Activated CD8-positive, alpha-beta memory T cell treated with anti-CD3 and anti-CD28 coated beads, Interleukin-2, amount 10 ng/mL, durations not matched to agents 7 days and 5 days (primary cell): Measurements from ENCODE around the gene DIAPH2. TPM values are rescaled to one million over a fixed set of nuclear protein-coding genes. Genes with fewer than 3 reads are reported as not detected.

Experiments used
- ATAC-seq: fragments of 150-1000 bp; cut with Tn5 transposase; one replicate; pipeline ENCODE4 v1.10.0; 2021; ENCODE audit warnings: moderate library complexity
- CTCF ChIA-PET: fragments of 350-600 bp; sonication (Branson Sonifier 250); formaldehyde crosslinking; loops from one replicate; lab custom pipeline; 2021; ENCODE audit warnings: antibody characterized with exemption; lab: Charles Lee
- DNase-seq: peaks from one replicate; pipeline ENCODE4 v3.0.0-alpha.2; 2020
- H3K27ac Mint-ChIP-seq: one replicate; pipeline ENCODE4 v1.8.0; 2021; ENCODE audit warnings: mild to moderate bottlenecking, mixed read lengths
- H3K27me3 Mint-ChIP-seq: one replicate; pipeline ENCODE4 v1.8.0; 2021; ENCODE audit warnings: mixed read lengths
- H3K36me3 Mint-ChIP-seq: one replicate; pipeline ENCODE4 v1.8.0; 2021; ENCODE audit warnings: mild to moderate bottlenecking, mixed read lengths
- H3K4me1 Mint-ChIP-seq: one replicate; pipeline ENCODE4 v1.8.0; 2021; ENCODE audit warnings: mixed read lengths
- H3K4me3 Mint-ChIP-seq: one replicate; pipeline ENCODE4 v1.8.0; 2021; ENCODE audit warnings: mild to moderate bottlenecking, moderate library complexity, mixed read lengths
- H3K9me3 Mint-ChIP-seq: one replicate; pipeline ENCODE4 v1.8.0; 2022; ENCODE audit warnings: low read depth, mixed read lengths
- total RNA-seq, 2 experiments: library from RNA; stranded (reverse); gene quantifications; one replicate each; pipeline ENCODE4 v1.2.3, GENCODE V29; 2021

DIAPH2 gene
- total RNA-seq, 2 experiments from 2014 or later, result 7.9 to 14.4 TPM

DNA sequence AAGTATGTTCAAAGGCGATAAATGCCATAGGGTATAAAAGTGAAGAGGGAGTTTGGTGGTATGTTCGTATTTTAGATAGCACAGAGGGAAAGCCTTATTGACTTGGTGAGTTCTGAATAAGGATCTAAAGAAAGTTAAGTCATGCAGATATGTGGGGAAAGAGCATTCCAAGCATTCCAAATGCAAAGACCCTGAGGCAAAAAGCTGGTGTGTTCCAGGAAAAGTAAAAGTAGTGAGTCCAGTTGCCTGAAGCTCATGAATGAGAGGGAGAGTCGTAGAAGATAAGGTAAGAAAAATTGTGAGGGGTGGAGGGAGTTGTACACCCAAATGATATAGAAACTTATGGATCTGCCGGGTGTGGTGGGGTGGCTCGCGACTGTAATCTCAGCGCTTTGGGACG lies 625.7 kb downstream of the DIAPH2 start:
- no peak overlapping the region for H3K4me3 Mint-ChIP-seq
- CTCF ChIA-PET, result no interaction called here

DNA sequence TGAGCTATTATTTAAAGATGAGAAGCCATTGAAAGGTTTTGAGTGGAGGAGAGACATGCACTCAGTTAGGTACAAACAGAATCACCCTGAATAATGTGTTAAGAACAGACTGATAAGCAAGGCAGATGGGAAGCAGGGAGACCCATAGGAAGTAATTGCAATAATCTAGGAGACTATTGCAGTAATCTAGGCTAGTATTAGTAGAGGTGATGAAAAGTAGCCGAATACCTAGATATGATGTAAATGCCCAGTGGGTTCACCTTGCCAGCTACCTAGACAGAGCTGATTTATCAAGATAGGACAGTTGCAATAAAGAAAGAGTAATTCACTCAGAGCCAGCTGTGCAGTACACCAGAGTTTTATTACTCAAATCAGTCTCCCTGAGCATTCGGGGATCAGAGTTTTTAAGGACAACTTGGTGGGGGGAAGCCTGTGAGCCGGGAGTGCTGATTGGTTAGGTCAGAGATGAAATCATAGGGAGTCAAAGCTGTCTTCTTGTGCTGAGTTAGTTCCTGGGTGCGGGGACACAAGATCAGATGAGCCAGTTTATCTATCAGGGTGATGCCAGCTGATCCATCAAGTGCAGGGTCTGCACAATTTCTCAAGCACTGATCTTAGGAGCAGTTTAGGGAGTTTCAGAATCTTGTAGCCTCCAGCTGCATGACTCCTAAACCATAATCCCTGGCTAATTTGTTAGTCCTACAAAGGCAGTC lies 626.6 kb downstream of the DIAPH2 start:
- no peak for ATAC-seq
- CTCF ChIA-PET, result no interaction called here
- Mint-ChIP-seq H3K4me1 (no peaks in the 10 kb centered on the region), H3K4me3 (no peak overlapping the region), H3K9me3 (no peaks in the 10 kb centered on the region), H3K27me3 (no peaks in the 10 kb centered on the region), H3K27ac (no peak overlapping the region), H3K36me3 (no peaks in the 10 kb centered on the region)
- no peak for DNase-seq

More for the DNA sequence above, 625.7 kb downstream of the DIAPH2 start:
- no peaks in the 10 kb centered on the region for H3K9me3 Mint-ChIP-seq
- H3K4me1 Mint-ChIP-seq, result no peaks in the 10 kb centered on the region
- no peaks in the 10 kb centered on the region for H3K27me3 Mint-ChIP-seq
- ATAC-seq, result no peak
- no peak for DNase-seq
- no peak overlapping the region for H3K27ac Mint-ChIP-seq
- no peaks in the 10 kb centered on the region for H3K36me3 Mint-ChIP-seq

DNA sequence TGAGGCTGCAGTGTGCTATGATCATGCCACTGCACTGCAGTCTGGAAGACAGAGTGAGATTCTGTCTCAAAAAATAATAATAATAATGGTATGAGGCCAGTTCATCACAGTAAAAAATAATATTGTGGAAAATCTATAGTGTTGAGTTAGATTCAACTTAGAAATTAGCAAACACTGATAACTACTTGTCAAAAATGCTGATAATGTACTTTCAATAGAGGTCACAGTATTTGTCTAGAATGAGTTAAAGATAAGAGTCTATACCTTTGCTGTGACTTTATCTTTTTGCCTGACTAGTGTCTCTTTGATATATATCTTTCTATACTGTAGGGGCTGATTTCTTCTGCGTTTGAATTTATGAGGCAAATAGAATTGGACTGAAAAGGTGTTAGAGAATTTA lies 629.7 kb downstream of the DIAPH2 start:
- no peaks in the 10 kb centered on the region for H3K9me3 Mint-ChIP-seq
- CTCF ChIA-PET, result no interaction called here
- H3K4me3 Mint-ChIP-seq, result no peak overlapping the region
- DNase-seq (no peak), ATAC-seq (no peak)
- H3K27me3 Mint-ChIP-seq, result no peaks in the 10 kb centered on the region
- H3K36me3 Mint-ChIP-seq, result no peaks in the 10 kb centered on the region
- no peaks in the 10 kb centered on the region for H3K4me1 Mint-ChIP-seq
- no peak overlapping the region for H3K27ac Mint-ChIP-seq

DNA sequence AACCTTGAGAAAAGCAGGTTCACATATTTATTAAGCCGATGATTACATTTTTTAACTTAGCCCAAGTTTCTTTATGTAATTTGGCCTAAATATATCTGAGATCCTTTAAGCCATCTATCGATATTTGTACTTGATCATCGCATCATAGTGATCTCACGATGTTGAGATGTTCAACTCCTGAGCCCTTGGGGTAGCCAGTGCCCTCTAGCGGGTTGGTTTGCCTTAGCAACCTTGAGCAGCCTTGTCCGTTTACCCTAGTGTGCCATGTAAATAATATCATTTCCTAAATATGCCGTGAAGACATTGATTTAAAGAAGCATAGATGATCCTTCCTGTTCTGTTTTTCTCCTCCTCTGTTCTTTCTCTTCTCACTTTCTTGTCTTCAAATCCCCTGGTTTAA lies 631.3 kb downstream of the DIAPH2 start:
- Mint-ChIP-seq H3K27ac (no peak overlapping the region), H3K27me3 (no peaks in the 10 kb centered on the region), H3K4me1 (no peaks in the 10 kb centered on the region), H3K9me3 (no peaks in the 10 kb centered on the region), H3K36me3 (no peaks in the 10 kb centered on the region), H3K4me3 (no peak overlapping the region)
- ATAC-seq (no peak), DNase-seq (no peak)
- CTCF ChIA-PET, result no interaction called here

DNA sequence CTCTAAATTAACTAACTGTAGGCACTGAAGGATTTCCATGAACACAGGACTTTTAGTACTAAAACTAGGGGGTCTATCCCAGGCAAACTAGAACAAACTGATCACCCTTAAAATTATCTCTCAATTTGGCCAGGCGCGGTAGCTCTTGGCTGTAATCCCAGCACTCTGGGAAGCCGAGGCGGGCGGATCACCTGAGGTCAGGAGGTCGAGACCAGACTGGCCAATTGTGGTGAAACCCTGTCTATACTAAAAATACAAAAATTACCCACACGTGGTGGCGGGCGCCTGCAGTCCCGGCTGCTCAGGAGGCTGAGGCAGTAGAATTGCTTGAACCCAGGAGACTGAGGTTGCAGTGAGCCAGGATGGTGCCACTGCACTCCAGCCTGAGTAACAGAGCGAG lies 635.7 kb downstream of the DIAPH2 start:
- CTCF ChIA-PET, result no interaction called here
- Mint-ChIP-seq H3K4me3 (no peak overlapping the region), H3K4me1 (no peaks in the 10 kb centered on the region), H3K9me3 (no peaks in the 10 kb centered on the region), H3K27ac (no peak overlapping the region), H3K27me3 (no peaks in the 10 kb centered on the region), H3K36me3 (no peaks in the 10 kb centered on the region)
- no peak for DNase-seq
- ATAC-seq, result no peak

DNA sequence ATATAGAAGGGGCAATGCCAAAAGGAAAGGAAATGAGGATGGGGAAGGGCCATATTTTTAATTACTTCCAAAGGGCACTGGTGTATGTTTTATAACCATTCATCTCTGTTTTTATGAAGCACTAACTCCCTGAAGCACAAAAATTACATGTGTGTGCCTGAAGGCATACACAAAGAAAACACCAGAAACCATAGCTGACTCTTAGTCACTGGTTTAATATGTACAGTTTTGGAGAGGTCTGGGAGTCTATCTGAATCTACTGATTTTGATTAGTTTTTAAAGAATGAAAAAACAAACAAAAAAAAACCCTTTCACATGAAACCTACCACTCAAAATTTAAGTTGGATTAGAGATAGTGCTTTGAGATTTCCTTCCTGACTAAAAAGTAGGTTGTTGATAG lies 637.8 kb downstream of the DIAPH2 start:
- no peaks in the 10 kb centered on the region for H3K27me3 Mint-ChIP-seq
- no peak overlapping the region for H3K27ac Mint-ChIP-seq
- no peak for DNase-seq
- no peak overlapping the region for H3K4me3 Mint-ChIP-seq
- H3K36me3 Mint-ChIP-seq, result no peaks in the 10 kb centered on the region
- no peaks in the 10 kb centered on the region for H3K9me3 Mint-ChIP-seq
- CTCF ChIA-PET, result no interaction called here
- ATAC-seq, result no peak
- H3K4me1 Mint-ChIP-seq, result peaks cover 6% of the 10 kb centered on the region

DNA sequence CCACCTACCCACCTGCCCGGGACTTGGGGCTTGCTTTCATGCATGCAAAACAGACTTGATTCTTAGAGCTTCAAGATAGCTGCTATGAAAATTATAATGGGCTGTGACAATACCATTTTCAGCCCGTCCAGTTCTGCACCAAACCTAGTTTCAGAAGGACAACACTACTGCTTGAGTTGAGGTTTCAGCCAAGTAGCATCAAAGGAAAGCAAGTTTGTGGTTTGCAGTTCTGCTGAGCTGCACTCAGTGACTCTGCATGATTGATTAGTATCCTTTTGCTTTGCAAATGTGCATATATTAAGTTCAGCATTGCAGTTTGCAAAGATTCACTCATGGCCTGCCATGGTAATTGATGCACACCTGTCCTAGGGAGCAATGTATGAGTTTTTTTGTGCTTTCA lies 641.8 kb downstream of the DIAPH2 start:
- DNase-seq (no peak), ATAC-seq (no peak)
- H3K27ac Mint-ChIP-seq, result no peak overlapping the region
- H3K36me3 Mint-ChIP-seq, result no peaks in the 10 kb centered on the region
- H3K9me3 Mint-ChIP-seq, result no peaks in the 10 kb centered on the region
- H3K4me1 Mint-ChIP-seq, result peaks cover 6% of the 10 kb centered on the region
- no peak overlapping the region for H3K4me3 Mint-ChIP-seq
- CTCF ChIA-PET, result interaction anchor here (0.6 kb wide), 1 partner anchor 10 kb away, joined by 3 read pairs; no protein-coding TSS in a partner anchor
- H3K27me3 Mint-ChIP-seq, result no peaks in the 10 kb centered on the region

DNA sequence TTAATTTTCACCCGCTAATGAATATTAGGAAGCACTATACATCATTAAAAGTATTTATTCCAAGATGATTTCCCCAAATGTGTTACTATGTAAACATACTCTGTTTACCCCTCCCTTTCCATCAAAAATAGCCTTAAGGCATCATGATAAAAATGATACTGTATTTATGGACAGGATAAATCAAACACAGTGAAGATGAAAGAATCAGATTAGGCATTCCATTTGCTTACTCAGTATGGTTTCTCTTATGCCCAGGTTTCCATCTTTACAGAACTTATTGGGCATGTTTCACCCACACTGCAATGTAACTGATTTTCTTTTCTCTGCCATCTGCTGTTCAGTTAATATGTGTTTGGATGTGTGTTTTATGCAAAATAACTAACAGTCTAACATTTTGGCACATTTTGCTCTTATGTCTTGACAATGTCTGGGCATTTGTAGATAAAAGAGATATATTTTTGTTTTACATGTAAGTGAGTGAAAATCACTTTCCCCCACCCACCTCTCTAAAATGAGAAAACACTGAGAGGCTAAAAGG lies 644.3 kb downstream of the DIAPH2 start:
- H3K27me3 Mint-ChIP-seq, result no peaks in the 10 kb centered on the region
- no peak for ATAC-seq
- H3K9me3 Mint-ChIP-seq, result no peaks in the 10 kb centered on the region
- no peak overlapping the region for H3K4me3 Mint-ChIP-seq
- H3K36me3 Mint-ChIP-seq, result no peaks in the 10 kb centered on the region
- no peak for DNase-seq
- no peak overlapping the region for H3K27ac Mint-ChIP-seq
- CTCF ChIA-PET, result no interaction called here
- peaks cover 6% of the 10 kb centered on the region for H3K4me1 Mint-ChIP-seq

DNA sequence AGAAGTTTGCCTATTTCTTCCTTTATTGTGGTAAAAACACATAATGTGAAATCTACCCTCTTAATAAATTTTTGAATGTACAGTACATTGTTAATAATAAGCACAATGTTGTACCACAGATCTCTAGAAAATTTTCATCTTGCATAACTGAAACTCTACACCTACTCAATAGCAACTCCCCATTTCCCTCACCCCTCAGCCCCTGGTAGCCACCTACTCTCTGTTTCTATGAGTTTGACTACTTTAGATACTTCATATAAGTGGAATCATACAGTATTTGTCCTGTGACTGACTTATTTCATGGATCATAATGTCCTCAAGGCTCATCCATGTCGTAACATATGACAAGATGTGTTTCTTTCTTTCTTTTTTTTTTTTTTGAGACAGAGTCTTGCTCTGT lies 645.5 kb downstream of the DIAPH2 start:
- no peak overlapping the region for H3K4me3 Mint-ChIP-seq
- no peak for ATAC-seq
- peaks cover 6% of the 10 kb centered on the region for H3K4me1 Mint-ChIP-seq

DNA sequence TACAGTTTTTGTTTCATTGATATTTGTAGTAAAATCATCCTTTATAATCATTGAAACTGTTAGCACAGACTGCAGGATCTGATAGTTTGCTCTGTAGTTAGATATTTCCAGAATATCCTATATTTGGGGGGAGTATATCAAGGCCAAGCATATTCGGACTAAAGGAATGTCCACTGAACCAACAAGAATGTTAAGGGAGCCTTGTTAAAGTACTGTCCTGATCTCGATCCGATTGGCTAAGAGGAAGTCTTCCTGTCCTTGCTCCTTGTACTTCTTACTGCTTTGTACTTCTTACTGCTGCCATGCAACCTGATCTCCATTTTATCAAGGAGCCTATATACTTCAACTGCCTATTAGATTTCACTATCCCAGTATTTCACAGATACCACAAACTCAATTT lies 648.3 kb downstream of the DIAPH2 start:
- CTCF ChIA-PET, result no interaction called here
- DNase-seq (no peak), ATAC-seq (no peak)
- H3K4me1 Mint-ChIP-seq, result no peaks in the 10 kb centered on the region
- no peaks in the 10 kb centered on the region for H3K27me3 Mint-ChIP-seq
- H3K36me3 Mint-ChIP-seq, result no peaks in the 10 kb centered on the region
- no peak overlapping the region for H3K4me3 Mint-ChIP-seq
- no peaks in the 10 kb centered on the region for H3K9me3 Mint-ChIP-seq
- no peak overlapping the region for H3K27ac Mint-ChIP-seq

More for the DNA sequence above, 645.5 kb downstream of the DIAPH2 start:
- no peaks in the 10 kb centered on the region for H3K27me3 Mint-ChIP-seq
- no peaks in the 10 kb centered on the region for H3K9me3 Mint-ChIP-seq
- H3K36me3 Mint-ChIP-seq, result no peaks in the 10 kb centered on the region
- no peak for DNase-seq
- no peak overlapping the region for H3K27ac Mint-ChIP-seq
- CTCF ChIA-PET, result no interaction called here

DNA sequence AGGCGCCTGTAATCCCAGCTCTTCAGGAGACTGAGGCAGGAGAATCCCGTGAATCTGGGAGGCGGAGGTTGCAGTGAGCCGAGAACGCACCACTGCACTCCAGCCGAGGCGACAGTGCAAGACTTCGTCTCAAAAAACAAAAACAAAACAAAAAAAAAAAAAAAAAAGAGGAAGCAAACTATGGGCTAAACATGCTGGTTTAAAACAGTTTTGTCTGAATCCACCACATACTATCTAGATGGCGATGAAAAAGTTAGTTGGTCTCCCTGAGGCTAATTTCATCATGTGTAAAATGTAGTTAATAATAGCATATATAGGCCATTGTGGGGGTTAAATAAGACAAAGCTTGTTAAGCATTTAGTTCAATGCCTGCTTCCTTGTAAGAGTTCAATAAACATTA lies 650.2 kb downstream of the DIAPH2 start:
- H3K27ac Mint-ChIP-seq, result no peak overlapping the region
- no peaks in the 10 kb centered on the region for H3K4me1 Mint-ChIP-seq
- H3K27me3 Mint-ChIP-seq, result no peaks in the 10 kb centered on the region
- H3K4me3 Mint-ChIP-seq, result no peak overlapping the region
- ATAC-seq (no peak), DNase-seq (no peak)
- no peaks in the 10 kb centered on the region for H3K36me3 Mint-ChIP-seq
- H3K9me3 Mint-ChIP-seq, result no peaks in the 10 kb centered on the region
- CTCF ChIA-PET, result no interaction called here

DNA sequence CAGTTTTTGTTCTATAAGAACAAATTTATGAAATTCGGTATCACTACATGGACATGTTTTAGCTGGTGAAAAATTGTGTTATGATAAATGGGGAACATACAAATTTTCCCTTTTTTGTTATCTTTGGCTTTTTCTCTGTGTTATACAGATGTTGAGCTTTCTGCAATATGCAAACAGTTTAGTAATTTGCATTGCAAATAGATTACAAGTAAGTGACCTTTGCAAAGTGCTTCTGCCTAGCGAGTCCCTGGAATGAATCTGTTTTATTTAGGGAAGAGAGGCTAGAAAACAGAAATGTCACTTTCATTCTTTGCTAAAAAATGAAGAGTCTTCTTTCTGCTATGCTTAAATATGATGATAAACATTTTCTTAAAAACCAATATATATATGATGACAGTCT lies 660.1 kb downstream of the DIAPH2 start:
- H3K36me3 Mint-ChIP-seq, result no peaks in the 10 kb centered on the region
- no peak overlapping the region for H3K27ac Mint-ChIP-seq
- H3K4me1 Mint-ChIP-seq, result no peaks in the 10 kb centered on the region
- no peaks in the 10 kb centered on the region for H3K27me3 Mint-ChIP-seq
- ATAC-seq, result no peak
- H3K9me3 Mint-ChIP-seq, result no peaks in the 10 kb centered on the region
- DNase-seq, result no peak
- CTCF ChIA-PET, result no interaction called here
- H3K4me3 Mint-ChIP-seq, result no peak overlapping the region

DNA sequence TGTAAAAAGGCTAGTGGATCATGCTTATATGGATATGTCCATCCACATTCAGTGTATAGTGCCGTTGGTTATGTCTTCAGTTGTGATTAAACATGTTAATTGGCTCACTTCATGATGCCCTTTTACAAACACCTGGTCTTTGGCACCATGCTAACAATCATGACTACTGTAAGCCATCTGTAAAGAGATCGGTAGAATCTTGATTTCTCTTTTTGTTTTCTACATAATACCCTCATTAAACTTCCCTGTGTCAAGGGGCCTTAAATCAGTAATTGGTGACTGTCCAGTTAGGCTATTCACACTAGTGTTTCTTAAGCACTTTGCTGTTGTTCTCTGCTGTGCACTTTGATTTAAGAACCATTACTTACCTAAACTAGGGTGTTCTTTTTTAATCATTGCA lies 674.3 kb downstream of the DIAPH2 start:
- no peaks in the 10 kb centered on the region for H3K27me3 Mint-ChIP-seq

DNA sequence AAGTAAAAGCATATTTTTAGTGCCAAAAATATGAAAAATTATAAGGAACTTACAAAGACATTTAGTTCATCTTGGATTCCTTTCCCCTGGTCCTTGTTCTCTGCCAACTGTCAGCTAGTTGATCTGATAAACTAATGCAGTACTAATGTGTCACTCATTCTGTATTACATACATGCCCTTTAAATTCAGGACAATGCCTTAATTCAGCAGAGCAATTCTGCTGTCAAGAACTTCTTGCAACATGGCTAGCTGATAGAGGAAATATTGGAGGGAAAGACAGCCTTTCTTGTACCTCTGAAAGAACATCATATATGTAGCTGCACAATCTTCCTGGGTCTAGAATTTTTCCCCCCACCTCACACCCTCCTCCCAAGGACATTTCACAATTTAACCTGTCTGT lies 679.2 kb downstream of the DIAPH2 start:
- Mint-ChIP-seq H3K36me3 (peaks cover 1% of the 10 kb centered on the region), H3K4me3 (no peak overlapping the region), H3K9me3 (no peaks in the 10 kb centered on the region), H3K27me3 (no peaks in the 10 kb centered on the region), H3K4me1 (no peaks in the 10 kb centered on the region), H3K27ac (no peak overlapping the region)
- no peak for DNase-seq
- ATAC-seq, result no peak
- CTCF ChIA-PET, result no interaction called here

More for the DNA sequence above, 674.3 kb downstream of the DIAPH2 start:
- DNase-seq, result no peak
- H3K4me3 Mint-ChIP-seq, result no peak overlapping the region
- H3K4me1 Mint-ChIP-seq, result no peaks in the 10 kb centered on the region
- no peak overlapping the region for H3K27ac Mint-ChIP-seq
- ATAC-seq, result no peak
- H3K9me3 Mint-ChIP-seq, result no peaks in the 10 kb centered on the region
- H3K36me3 Mint-ChIP-seq, result no peaks in the 10 kb centered on the region
- CTCF ChIA-PET, result no interaction called here
